ENCODE data around the gene PRKCH. TPM values are rescaled to one million over a fixed set of nuclear protein-coding genes. Genes with fewer than 3 reads are reported as not detected.

Gene PRKCH
- total RNA-seq, 2 experiments from 2014 or later: 0.85 to 2.3 TPM

DNA sequence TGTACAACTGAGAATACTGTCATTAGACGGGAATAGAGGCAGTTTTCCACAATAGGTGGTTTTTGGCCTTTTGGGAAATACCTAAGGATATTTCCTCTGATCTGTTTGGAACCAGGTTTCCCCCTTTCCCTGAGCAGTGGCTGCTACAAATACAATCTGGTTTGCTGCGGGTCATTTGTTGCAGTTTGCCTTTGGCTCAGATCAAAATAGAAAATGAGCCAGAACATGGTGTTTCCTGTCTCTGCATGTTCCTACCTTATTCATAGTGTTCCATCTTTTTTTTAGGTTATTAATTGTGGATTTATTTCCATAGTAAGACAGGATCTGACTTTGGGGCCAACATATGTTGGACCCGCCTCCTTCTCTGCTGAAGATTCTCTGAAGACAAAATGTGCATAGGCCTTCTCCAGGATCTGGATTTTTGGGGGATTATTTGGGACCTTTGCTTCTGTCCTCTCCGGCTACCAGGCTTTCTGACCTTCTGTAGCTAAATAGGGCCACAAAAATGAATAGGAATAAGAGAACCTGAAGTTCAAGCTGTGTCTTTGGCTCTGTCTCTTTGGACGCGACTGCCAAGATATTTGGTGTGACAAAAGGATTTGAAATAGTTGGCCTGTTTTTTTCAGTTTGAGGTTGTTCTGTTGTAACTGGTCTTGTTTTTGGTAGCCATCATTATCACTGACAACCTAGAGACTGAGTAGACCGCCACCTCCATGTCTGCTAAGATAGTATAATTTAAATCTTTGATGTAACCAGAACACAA is 146.9 kb downstream of the PRKCH start:
- H3K9me2 ChIP-seq (ENCODE audit: insufficient read depth, low read length): no peaks in the 10 kb centered on the region
- H3K4me1 ChIP-seq (ENCODE audit: insufficient read depth, low read length, poor library complexity, severe bottlenecking): peaks cover 46% of the 10 kb centered on the region
- H3K9me3 ChIP-seq (ENCODE audit: low read length): peaks cover 10% of the 10 kb centered on the region; the same call in 1 of the 2 replicates
- ChIA-PET POLR2A (no interaction called here), CTCF (ENCODE audit: unreplicated experiment) (no interaction called here)
- H3K27ac ChIP-seq (ENCODE audit: low read depth, low read length, poor library complexity, severe bottlenecking): no peak overlapping the region
- H3K4me2 ChIP-seq (ENCODE audit: low read length): no peak overlapping the region
- H4K20me1 ChIP-seq (ENCODE audit: insufficient read depth, low read length): no peaks in the 10 kb centered on the region
- TF ChIP-seq EZH2phosphoT487 (IDR thresholded peaks at IDR 0.05; ENCODE audit: borderline replicate concordance, low read depth, low read length): no peak
- TF ChIP-seq, protein P1, sequence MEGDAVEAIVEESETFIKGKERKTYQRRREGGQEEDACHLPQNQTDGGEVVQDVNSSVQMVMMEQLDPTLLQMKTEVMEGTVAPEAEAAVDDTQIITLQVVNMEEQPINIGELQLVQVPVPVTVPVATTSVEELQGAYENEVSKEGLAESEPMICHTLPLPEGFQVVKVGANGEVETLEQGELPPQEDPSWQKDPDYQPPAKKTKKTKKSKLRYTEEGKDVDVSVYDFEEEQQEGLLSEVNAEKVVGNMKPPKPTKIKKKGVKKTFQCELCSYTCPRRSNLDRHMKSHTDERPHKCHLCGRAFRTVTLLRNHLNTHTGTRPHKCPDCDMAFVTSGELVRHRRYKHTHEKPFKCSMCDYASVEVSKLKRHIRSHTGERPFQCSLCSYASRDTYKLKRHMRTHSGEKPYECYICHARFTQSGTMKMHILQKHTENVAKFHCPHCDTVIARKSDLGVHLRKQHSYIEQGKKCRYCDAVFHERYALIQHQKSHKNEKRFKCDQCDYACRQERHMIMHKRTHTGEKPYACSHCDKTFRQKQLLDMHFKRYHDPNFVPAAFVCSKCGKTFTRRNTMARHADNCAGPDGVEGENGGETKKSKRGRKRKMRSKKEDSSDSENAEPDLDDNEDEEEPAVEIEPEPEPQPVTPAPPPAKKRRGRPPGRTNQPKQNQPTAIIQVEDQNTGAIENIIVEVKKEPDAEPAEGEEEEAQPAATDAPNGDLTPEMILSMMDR (conservative IDR thresholded peaks at IDR 0.05; ENCODE audit: low read length): no peak
- no TSS peak for BruUV-seq (replicated peaks)
- H2AFZ ChIP-seq (ENCODE audit: low read length): no peak overlapping the region
- no peaks in the 10 kb centered on the region for H3K36me3 ChIP-seq (ENCODE audit: insufficient read depth, low read length)
- intact Hi-C loops (cut with micrococcal nuclease; ENCODE audit: unreplicated experiment): no loop called here
- no peak for DNase-seq (ENCODE audit: low spot score)
- H3K4me3 ChIP-seq (ENCODE audit: low read depth, low read length, poor library complexity, severe bottlenecking): no peak overlapping the region
- no peaks in the 10 kb centered on the region for H3K79me2 ChIP-seq (ENCODE audit: insufficient read depth, low read depth, low read length)

DNA sequence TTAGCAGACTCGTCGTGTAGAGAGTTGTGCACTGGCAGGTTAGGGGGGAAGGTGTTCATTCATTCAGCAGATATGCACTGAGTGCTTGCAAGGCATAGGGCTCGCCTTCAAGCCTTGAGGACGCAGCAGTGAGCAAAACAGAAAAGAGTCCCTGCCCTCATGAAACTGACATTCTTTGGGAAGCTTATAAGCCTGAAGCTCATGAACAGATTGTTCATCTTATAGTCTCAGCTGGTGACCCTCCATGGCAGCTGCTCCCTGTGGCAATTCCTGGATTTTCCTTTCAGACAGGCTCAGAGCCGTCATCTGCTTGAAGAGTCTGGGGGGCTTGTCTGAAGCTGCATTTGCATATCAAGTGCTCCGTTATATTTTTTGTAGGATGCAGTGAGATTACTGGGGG is 148.4 kb downstream of the PRKCH start:
- no peak overlapping the region for H3K4me3 ChIP-seq (ENCODE audit: low read depth, low read length, poor library complexity, severe bottlenecking)
- intact Hi-C loops (cut with micrococcal nuclease; ENCODE audit: unreplicated experiment): no loop called here
- H3K27ac ChIP-seq (ENCODE audit: low read depth, low read length, poor library complexity, severe bottlenecking): no peak overlapping the region
- H2AFZ ChIP-seq (ENCODE audit: low read length): no peak overlapping the region
- DNase-seq (ENCODE audit: low spot score): no peak
- H3K9me3 ChIP-seq (ENCODE audit: low read length): peaks cover 9% of the 10 kb centered on the region; the same call in 1 of the 2 replicates
- BruUV-seq (replicated peaks): no TSS peak
- CTCF ChIA-PET (ENCODE audit: unreplicated experiment): interaction anchor here (1.1 to 1.6 kb wide), 2 partner anchors 93 to 247 kb away, joined by 3 read pairs; no protein-coding TSS in a partner anchor
- H3K36me3 ChIP-seq (ENCODE audit: insufficient read depth, low read length): no peaks in the 10 kb centered on the region
- H3K4me2 ChIP-seq (ENCODE audit: low read length): no peak overlapping the region
- H3K4me1 ChIP-seq (ENCODE audit: insufficient read depth, low read length, poor library complexity, severe bottlenecking): peaks cover 52% of the 10 kb centered on the region
- H3K9me2 ChIP-seq (ENCODE audit: insufficient read depth, low read length): no peaks in the 10 kb centered on the region
- POLR2A ChIA-PET: interaction anchor here (0.6 to 15.1 kb wide), 9 partner anchors 31 to 320 kb away, joined by 3 to 333 read pairs (median 3); no protein-coding TSS in a partner anchor
- TF ChIP-seq, protein P1 (conservative IDR thresholded peaks at IDR 0.05; ENCODE audit: low read length): no peak
- no peak for TF ChIP-seq EZH2phosphoT487 (IDR thresholded peaks at IDR 0.05; ENCODE audit: borderline replicate concordance, low read depth, low read length)
- H4K20me1 ChIP-seq (ENCODE audit: insufficient read depth, low read length): no peaks in the 10 kb centered on the region
- H3K79me2 ChIP-seq (ENCODE audit: insufficient read depth, low read depth, low read length): no peaks in the 10 kb centered on the region
